A673 (cell line): Measurements from ENCODE around the gene MOK.

Source experiments
- EZH2 ChIP-seq: fragments of 200-600 bp; sonication (generic); IDR thresholded peaks from 2 replicates; pipeline ENCODE4 v1.6.1; 2017; ENCODE audit warnings: borderline replicate concordance, low read depth, mild to moderate bottlenecking, mixed read lengths, antibody characterized with exemption, low read length; ENCODE audit not compliant: poor library complexity, severe bottlenecking
- TF ChIP-seq, protein P1 (sequence below): fragments of 300-800, 200-600 bp; sonication (generic); conservative IDR thresholded peaks from 2 replicates; pipeline ENCODE4 v1.5.1; 2017; ENCODE audit warnings: low read depth, mild to moderate bottlenecking, antibody characterized with exemption, low read length, moderate library complexity, mixed read lengths

GRCh38 chr14:102192840-102193502, 112.0 kb downstream of the MOK start:
- TF ChIP-seq, protein P1, sequence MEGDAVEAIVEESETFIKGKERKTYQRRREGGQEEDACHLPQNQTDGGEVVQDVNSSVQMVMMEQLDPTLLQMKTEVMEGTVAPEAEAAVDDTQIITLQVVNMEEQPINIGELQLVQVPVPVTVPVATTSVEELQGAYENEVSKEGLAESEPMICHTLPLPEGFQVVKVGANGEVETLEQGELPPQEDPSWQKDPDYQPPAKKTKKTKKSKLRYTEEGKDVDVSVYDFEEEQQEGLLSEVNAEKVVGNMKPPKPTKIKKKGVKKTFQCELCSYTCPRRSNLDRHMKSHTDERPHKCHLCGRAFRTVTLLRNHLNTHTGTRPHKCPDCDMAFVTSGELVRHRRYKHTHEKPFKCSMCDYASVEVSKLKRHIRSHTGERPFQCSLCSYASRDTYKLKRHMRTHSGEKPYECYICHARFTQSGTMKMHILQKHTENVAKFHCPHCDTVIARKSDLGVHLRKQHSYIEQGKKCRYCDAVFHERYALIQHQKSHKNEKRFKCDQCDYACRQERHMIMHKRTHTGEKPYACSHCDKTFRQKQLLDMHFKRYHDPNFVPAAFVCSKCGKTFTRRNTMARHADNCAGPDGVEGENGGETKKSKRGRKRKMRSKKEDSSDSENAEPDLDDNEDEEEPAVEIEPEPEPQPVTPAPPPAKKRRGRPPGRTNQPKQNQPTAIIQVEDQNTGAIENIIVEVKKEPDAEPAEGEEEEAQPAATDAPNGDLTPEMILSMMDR: no peak
- no peak for TF ChIP-seq EZH2
